Mucosa of rectum (tissue), 2 donors: ENCODE results near the gene ACER2.
A peak's percentile ranks its signal among the peaks of the same experiment; 100 is the strongest.

Experiments used
- H3K27ac ChIP-seq, 2 donors: one replicate each; pipeline ENCODE4 v1.7.0; 2013; ENCODE audit warnings: inconsistent platforms in 2 of 2, low read depth in 2 of 2, low read length in 2 of 2
- H3K27me3 ChIP-seq, 2 donors: one replicate each; pipeline ENCODE4 v1.7.0; 2013; ENCODE audit warnings: low read length in 2 of 2; ENCODE audit not compliant: control insufficient read depth in 2 of 2, insufficient read depth in 2 of 2
- H3K36me3 ChIP-seq, 2 donors: one replicate each; pipeline ENCODE4 v1.7.0; 2013; ENCODE audit warnings: low read length in 2 of 2; ENCODE audit not compliant: control insufficient read depth in 2 of 2, insufficient read depth in 2 of 2
- H3K4me1 ChIP-seq, 2 donors: one replicate each; pipeline ENCODE4 v1.7.0; 2013; ENCODE audit warnings: low read length in 2 of 2, mild to moderate bottlenecking in 1 of 2; ENCODE audit not compliant: control insufficient read depth in 2 of 2, insufficient read depth in 2 of 2
- H3K4me3 ChIP-seq, 2 donors: one replicate each; pipeline ENCODE4 v1.7.0; 2013; ENCODE audit warnings: low read length in 2 of 2
- H3K9ac ChIP-seq, 2 donors: one replicate each; pipeline ENCODE4 v1.7.0; 2013; ENCODE audit warnings: low read length in 2 of 2, low read depth in 1 of 2, mild to moderate bottlenecking in 1 of 2
- H3K9me3 ChIP-seq, 2 donors: one replicate each; pipeline ENCODE4 v1.7.0; 2013; ENCODE audit warnings: low read length in 2 of 2; ENCODE audit not compliant: control insufficient read depth in 2 of 2
- donor health status: healthy.
- donor health status: Normal muscosa, but diverticular disease.

The ACER2 gene

DNA sequence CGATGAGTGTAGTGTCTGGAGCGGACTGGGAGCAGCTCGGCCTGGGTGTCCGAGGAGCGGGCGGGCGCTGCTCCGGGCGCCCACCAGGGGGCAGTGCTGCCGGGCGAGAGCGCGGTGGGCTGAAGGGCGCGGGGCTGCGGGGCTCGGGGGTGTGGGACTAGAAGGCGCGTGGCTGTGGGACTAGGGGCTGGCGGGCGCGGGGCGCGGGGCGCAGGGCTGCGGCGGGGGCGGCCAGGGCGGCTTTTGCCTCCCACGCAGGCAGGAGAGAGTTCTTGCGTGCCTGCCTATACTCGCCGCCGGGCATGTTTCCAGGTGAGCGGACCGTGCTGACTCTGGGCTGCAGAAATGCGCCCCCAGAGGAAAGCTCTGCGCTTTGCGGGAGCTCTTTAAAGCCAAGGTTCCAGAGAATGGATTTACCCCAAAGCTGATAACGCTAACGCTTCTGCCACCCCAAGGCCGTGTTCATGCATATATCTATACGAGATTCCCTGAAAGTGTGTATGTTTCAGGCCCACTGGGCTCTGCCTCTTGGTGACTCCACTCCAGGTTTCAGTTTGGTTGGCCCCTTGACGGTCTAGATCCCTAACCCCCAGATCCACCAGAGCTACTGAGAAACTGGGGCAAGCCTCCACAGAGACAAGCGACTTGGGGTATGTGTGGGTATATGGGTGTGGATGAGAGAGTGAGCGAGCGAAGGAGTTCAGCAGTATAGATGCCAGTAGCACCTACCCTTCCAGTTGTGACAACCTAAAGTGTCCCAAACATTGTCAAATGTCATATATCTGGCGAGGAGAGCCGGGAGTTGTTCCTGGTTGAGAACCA is 56.2 kb downstream of the ACER2 start:
- Histone ChIP-seq H3K9me3 (no peaks in the 10 kb centered on the region), H3K36me3 (no peaks in the 10 kb centered on the region), H3K9ac (peak overlapping the region in 1 of 2 donors; percentile 24), H3K4me3 (peak overlapping the region; percentile 45 to 61), H3K27me3 (peaks cover 0 to 2% of the 10 kb centered on the region in 2 donors), H3K4me1 (peaks cover 4% of the 10 kb centered on the region in 2 donors), H3K27ac (no peak overlapping the region)

DNA sequence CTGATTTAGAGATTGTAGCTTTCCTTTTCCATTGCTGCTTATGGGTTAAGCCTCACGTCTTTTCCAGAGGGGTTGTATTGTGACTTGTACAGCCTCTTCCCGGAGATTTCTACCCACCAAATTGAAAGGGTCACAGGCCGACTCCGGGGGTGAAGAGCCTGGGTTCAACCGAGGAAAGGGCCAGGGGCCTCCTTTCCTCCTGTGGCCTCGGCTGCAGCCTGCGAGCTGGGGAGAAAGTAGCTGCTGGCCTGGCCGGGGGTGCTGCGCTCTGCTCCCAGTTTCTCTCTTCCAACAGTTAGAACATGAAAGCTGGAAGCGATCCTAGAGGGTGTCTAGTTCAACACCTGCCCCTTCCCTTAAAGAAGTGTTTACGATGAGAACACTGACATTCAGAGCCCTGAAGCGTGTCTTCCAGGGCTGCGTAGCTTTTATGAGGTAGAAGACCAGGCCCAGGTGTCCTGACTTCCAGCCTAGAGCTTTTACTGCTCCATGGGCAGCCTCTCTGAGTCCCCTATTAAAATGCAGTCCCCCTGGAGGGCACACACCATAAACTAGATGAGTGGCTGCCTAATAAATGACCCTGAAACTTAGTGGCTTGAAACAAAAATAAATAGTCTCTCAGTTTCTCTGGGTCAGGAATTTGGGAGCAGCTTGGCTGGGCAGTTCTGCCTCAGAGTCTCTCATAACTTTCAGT is 56.9 kb downstream of the ACER2 start:
- Histone ChIP-seq H3K36me3 (no peaks in the 10 kb centered on the region), H3K9me3 (no peaks in the 10 kb centered on the region), H3K9ac (no peak overlapping the region), H3K4me3 (no peak overlapping the region), H3K27me3 (peaks cover 0 to 2% of the 10 kb centered on the region in 2 donors), H3K27ac (no peak overlapping the region), H3K4me1 (peaks cover 4% of the 10 kb centered on the region in 2 donors)

DNA sequence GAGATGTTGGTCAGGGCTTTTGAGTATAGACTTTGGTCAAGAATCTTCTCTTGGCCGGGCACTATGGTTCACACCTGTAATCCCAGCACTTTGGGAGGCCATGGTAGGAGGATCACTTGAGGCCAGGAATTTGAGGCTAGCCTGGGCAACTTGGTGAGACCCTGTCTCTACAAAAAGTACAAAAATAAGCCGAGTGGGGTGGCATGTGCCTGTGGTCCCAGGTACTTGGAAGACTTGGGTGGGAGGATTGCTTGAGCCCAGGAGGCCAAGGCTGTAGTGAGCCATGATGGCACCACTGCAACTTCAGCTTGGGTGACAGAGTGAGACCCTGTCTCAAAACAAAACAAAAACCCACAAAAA is 57.5 kb downstream of the ACER2 start:
- Histone ChIP-seq H3K9ac (no peak overlapping the region), H3K27ac (no peak overlapping the region), H3K36me3 (no peaks in the 10 kb centered on the region), H3K4me1 (peaks cover 4% of the 10 kb centered on the region in 2 donors), H3K4me3 (no peak overlapping the region), H3K9me3 (no peaks in the 10 kb centered on the region), H3K27me3 (peaks cover 0 to 2% of the 10 kb centered on the region in 2 donors)

DNA sequence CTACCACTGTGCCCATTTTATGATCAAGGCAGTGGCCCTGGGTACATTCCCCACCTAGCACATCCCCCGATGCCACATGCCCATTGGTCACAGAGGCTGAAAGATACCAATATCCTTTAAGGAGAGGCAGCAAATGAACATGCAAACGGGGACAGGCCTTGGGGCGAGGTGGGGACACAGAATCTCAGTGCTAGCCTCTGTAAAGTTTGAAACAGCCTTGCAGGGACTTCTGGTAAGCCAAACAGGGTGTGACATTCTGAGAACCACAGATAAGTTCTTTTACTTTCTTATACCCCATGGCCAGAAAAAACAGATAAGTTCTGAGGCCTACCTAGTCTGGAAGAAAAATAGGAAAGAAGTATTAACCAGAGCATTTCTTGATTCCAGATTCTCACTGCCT is 60.5 kb downstream of the ACER2 start:
- Histone ChIP-seq H3K4me1 (peaks cover 6 to 9% of the 10 kb centered on the region in 2 donors), H3K36me3 (no peaks in the 10 kb centered on the region), H3K4me3 (no peak overlapping the region), H3K9me3 (no peaks in the 10 kb centered on the region), H3K27ac (no peak overlapping the region), H3K27me3 (peaks cover 0 to 2% of the 10 kb centered on the region in 2 donors), H3K9ac (no peak overlapping the region)

DNA sequence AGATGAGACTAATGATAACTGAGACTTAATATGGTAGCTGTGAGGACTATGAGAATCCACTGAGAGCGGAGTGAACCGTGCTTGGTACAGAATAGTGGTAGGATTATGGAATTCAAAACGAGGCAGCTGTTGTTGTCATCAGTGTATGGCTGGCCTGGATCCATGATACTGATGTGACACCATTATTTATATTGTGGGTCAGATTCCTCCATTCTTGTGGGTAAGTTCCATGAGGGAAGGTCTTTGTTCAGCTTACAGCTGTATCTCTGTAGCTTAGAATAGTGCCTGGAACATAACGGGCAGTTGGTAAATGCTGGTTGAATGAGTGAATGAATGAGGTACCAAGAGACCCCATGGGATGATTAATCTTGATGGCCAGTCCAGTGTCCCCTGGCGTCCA is 61.8 kb downstream of the ACER2 start:
- Histone ChIP-seq H3K9ac (no peak overlapping the region), H3K27ac (no peak overlapping the region), H3K4me1 (peaks cover 2 to 5% of the 10 kb centered on the region in 2 donors), H3K9me3 (no peaks in the 10 kb centered on the region), H3K36me3 (no peaks in the 10 kb centered on the region), H3K27me3 (no peaks in the 10 kb centered on the region), H3K4me3 (no peak overlapping the region)

DNA sequence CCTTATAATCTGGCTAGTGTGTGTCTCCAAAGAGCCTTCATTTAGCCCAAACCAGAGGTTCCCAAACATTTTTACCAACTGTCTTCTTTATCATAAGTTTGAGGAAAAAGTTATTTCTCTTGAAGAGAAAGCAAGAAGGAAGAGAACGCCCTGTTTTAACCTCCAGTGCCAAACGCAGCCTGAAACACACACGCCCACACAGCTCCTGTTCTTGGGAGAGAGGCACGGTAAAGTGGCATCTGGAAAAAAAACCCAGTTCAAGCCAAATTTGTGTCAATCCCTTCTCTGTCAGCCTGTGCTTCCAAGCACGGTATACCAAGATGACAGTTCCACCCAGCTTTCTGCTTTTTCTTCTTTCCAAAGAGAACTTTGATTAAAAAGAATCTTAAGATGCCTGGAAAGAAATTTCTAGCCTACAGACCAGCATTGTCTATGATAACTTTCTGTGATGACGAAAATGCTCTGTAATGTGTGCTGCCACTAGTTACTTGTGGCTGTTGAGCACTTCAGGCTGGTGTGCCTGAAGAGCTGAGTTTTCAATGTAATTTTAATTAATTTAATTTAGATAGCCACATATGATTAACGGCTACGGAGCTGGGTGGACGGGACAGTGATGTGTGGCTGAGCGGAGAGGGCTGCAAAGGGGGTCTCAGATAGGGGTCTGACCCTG is 62.3 kb downstream of the ACER2 start:
- no peaks in the 10 kb centered on the region for H3K9me3 ChIP-seq
- H3K27ac ChIP-seq: no peak overlapping the region
- H3K4me3 ChIP-seq: no peak overlapping the region
- no peaks in the 10 kb centered on the region for H3K27me3 ChIP-seq
- H3K36me3 ChIP-seq: no peaks in the 10 kb centered on the region
- no peak overlapping the region for H3K9ac ChIP-seq
- peaks cover 2 to 5% of the 10 kb centered on the region in 2 donors for H3K4me1 ChIP-seq

DNA sequence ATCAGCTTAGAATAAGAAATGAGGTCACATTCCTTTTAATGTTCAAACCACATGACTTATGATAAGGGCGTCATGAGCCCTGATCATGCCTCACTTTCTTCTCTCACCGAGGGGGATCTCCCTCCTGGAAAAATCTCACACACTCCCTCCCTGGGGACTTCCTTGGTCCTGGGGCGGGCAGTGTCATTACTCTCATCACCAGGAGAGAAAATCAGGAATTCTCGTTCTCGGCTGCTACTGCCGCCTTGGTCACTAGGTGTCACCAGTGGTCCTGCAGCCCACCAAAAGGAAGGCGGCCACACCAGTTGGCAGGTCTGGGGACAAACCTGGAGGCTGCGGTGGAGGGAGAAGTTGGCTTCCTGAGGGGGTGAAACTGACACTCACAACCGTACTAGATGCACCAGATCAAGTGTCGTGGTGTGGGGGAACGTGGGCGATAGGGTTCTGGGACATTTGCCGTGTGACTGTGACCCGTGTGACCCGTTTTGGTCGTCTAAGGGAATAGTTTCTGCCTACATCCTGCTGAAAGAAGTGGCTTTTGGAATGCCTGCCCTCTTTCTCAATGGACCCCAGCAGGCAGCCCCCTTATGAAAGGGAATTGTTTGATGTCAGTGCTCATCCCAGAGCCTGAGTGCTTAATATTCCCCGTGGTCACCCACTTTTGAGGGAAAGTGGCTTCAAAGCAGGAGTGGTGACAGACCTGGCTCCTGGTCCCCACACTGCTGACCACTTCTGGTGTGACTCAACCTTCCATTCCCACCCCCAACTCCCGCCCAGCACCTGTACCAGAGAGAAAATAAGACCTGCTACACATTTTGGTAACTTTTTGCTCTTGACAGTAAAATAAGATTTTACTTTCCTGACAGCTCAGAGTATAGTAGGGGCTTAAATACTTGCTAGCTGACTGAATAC is 63.2 kb downstream of the ACER2 start:
- Histone ChIP-seq H3K27me3 (peaks cover 0 to 1% of the 10 kb centered on the region in 2 donors), H3K9me3 (no peaks in the 10 kb centered on the region), H3K9ac (no peak overlapping the region), H3K36me3 (no peaks in the 10 kb centered on the region), H3K27ac (no peak overlapping the region), H3K4me1 (peaks cover 2 to 5% of the 10 kb centered on the region in 2 donors), H3K4me3 (peak overlapping the region in 1 of 2 donors; percentile 16)

DNA sequence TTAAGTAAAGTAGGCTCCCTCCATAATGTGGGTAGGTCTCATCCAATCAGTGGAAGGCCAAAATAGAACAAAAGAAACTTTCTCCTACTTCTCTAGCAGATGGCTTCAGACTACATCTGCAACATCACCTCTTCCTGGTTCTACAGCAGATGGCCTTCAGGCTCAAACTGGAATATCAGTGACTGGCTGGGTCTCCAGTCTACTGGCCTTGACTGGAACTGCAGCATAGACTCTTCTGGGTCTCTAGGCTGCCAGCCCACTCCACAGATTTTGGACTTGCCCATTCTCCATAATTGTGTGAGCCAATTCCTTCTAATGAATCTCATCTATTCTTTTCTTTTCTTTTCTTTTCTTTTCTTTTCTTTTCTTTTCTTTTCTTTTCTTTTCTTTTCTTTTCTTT is 64.8 kb downstream of the ACER2 start:
- Histone ChIP-seq H3K9ac (no peak overlapping the region), H3K27me3 (peaks cover 0 to 2% of the 10 kb centered on the region in 2 donors), H3K27ac (no peak overlapping the region), H3K9me3 (no peaks in the 10 kb centered on the region), H3K4me3 (no peak overlapping the region), H3K4me1 (peaks cover 2 to 5% of the 10 kb centered on the region in 2 donors), H3K36me3 (no peaks in the 10 kb centered on the region)

DNA sequence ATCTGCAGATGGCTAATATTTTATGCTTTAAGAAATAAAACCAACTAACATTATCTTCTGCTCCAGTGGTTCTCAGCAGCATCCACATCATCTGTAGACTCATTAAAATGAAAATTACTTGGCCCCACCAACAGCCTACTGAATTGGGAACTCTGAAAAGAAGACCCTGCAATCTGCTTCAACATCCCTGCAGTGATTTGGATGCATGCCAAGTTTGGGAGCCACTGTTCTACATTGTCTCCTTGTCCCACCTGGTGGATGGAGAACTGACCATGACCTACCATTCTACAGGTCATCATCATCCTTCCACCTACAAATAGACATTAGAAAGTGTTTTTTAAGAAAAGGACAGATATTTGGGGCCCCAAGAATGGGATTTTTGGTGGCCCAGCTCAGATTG is 71.1 kb downstream of the ACER2 start:
- Histone ChIP-seq H3K9me3 (no peaks in the 10 kb centered on the region), H3K4me3 (no peak overlapping the region), H3K9ac (no peak overlapping the region), H3K4me1 (no peaks in the 10 kb centered on the region), H3K27ac (no peak overlapping the region), H3K27me3 (peaks cover 0 to 2% of the 10 kb centered on the region in 2 donors), H3K36me3 (no peaks in the 10 kb centered on the region)
